ENCODE data around the gene SLC22A23.

The SLC22A23 gene

DNA sequence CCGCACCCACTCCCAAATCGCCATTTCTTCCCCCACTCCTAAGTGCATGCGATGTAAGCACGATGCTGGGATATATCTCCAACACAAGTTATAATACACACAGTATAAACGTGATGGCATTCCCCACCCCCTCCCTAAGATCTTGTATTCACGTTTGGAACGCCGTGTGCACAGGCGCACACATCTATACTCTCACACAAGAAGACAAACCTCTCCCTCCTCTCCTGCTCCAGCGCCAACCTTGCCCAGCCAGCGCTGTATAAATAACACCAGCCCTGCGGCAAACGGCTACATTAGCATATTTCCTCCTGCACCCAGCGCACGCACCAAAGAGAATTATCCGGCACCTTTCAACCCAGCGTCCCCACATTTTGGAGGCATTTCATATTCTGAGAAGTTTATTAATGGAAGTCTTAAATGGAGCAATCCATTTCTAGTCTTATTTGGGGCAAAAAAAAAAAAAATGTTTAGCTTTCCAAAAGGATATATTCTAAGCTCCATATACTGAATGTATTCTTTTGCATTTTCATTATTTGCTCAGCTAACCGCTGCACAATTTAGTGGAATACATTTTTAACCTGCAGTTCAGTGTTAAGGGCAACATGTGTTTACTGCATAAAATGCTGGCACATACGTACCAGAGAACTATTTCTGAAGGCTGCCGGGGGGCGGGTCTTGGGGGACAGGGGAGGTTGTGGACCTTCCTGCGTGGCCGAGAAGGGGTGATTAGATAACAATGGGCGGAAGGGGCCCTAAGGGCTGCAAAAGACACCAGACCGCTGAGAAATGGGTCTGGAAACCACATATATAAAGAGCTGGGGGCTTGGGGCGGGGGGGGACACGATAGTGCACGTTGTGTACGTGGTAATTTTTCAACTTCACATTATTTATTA, 1.1 kb upstream of the SLC22A23 start:
- no peak for TF ChIP-seq GATA2 (IDR thresholded peaks at IDR 0.05; ENCODE audit: low read depth, low read length)
- TF ChIP-seq GATA3 (IDR thresholded peaks at IDR 0.05; ENCODE audit: low read depth, low read length) = no peak

DNA sequence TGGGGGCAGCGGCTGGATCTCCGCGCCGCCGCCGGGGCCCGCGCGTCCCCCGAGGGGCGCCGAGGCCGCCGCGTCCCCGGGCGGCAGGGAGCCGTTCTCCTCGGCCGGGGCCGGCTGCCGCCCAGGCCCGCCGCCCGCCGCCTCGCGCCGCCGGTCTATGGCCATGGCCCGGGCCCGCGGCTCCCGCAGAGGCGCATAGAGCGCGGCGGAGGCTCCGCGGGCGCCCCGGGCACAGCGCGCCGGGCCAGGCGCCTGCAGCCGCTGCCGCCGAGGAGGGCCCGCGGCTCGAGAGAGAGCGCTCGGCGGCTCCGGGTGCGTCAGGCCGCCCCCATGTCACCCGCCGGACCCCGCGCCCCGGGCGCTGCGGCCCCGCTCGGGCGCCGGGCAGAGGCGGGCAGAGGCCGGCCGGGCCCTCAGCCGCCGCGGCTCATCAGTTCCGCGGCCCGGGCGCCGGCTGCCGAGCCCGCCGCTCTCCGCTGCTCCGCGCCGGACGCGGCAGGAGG, 404 bp downstream of the SLC22A23 start:
- TF ChIP-seq GATA3 (IDR thresholded peaks at IDR 0.05; ENCODE audit: low read depth, low read length) = no peak
- TF ChIP-seq GATA2 (IDR thresholded peaks at IDR 0.05; ENCODE audit: low read depth, low read length) = no peak

DNA sequence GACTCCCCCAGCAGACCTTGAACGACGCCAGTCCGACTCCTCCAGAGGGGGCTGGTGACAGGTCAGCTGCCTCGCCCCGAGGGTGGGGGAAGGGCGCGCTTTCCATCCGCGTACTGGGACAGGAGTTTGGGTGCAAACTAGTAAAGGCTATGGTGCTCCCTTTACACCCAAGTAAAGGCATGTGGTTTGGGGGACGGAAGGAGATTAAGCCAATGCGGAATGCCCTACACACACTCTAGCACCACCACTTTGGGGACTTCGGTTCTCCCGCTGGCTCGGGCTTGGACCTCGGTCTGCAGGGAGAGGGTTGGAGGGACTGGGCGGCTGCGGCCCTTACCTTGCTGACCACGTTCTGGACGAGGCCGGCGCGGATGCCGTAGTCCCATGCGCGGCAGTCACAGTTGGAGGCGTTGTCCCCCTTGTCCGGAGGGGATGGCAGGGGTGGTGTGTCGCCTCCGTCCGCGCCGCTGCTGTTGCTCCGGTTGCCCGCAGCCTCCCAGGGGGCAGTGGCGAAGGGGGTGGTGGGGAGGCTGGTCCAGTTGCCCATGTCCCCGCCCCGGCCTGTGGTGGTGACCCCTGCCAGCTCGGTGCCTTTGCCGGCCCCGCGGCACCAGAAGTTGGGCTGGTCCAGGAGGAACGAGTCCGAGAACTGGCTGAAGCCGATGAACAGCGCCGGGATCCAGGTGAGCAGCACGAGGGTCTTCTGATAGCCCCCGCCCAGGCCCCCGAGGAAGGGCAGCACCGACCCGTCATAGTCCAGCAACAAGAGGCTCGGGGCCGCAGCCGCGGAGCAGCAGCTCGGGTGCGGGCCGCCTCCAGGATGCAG, 1.1 kb downstream of the SLC22A23 start:
- TF ChIP-seq GATA2 (IDR thresholded peaks at IDR 0.05; ENCODE audit: low read depth, low read length) (no peak), GATA3 (IDR thresholded peaks at IDR 0.05; ENCODE audit: low read depth, low read length) (no peak)

DNA sequence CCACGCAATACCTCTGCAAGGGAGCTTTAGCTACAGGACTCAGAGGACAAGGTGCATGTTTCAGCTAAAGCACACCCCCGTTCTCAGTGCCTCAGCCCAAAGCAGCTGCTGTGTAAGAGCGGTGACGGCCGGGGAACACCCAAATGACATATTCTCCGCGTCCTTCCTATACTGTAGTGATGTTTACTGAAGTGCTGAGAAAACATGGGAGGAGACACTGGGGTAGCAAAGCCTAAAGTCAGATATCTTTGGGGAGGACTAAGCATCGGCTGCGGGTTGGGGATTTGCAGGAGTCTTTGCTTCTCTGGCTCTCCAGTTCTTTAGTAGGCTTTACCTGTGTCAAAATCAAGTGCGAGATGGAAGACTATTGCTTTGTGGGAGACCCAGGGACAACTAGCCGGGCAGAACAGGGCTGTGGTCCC, 1.7 kb downstream of the SLC22A23 start:
- TF ChIP-seq GATA2 (IDR thresholded peaks at IDR 0.05; ENCODE audit: low read depth, low read length) (no peak), GATA3 (IDR thresholded peaks at IDR 0.05; ENCODE audit: low read depth, low read length) (no peak)

DNA sequence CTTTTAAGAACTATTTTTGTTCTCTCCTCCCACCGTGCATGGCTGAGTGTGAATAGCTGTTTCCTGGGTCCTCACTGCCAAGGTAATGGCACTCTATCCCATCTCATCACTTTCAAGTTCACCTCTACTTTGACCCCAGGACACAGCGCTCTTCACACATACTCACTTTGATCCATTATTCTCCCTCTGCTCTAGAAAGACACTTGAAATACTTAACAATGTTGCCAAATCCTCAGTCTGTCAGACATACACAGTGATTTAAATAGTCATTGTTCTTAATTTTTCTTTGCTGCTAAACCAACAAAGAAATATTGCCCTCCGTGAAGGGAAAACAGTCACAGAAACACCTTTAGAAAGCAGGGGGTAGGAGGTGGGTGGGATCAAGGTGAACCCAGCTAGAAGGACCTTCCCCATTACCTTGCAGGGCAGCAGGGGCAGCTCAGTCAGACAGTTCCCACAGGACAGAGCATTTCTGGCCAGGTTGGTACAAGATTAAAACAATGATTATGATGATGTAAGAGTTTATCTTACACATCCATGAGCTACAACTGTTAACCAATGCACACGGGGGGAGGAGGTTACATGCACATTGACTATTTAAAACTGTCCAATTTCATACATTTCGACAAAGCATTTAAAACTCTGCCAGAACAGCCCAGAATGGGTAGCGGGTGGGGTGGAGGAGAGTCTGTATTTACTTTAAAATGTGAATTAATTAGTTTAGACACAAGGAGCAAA, 2.4 kb downstream of the SLC22A23 start:
- TF ChIP-seq GATA2 (IDR thresholded peaks at IDR 0.05; ENCODE audit: low read depth, low read length) = no peak
- TF ChIP-seq GATA3 (IDR thresholded peaks at IDR 0.05; ENCODE audit: low read depth, low read length) = no peak

DNA sequence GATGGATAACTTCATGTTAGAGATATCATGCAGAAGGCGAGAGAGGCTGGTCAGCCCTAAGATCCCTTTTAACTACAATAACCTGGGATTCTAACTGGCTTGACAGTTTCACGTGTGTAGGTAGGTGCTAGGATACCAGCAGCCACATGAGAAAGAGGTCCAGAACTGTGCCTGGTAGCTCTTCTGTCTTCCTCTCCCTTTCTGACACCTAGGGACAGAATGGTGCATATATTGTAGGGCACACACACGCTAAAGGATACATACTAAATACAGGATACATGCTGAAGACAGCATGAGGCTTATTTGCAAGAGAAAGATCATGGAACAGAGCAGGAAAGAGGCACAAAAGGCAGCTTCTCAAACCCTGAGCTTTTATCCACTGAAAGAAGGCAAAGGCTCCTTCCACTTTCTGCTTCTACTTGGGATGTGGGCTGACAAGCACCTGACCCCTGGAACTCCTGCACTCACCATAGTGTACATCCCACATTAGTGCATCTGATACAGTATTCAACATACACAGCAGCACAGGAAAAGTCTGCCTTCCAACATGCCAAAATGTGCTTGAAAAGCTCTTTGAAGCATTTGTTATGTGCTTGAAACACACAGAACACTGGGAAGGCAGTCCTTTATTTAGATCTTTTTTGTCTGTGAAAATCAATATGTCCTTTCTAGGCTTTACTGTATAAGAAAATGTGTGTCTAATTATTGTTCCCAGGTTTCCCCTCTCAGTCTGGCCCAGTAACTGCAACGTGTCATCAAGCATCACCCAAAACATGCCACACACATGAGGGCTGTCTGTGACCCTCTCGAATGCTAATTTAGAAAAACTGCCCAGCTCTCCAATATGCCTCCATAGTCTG, 3.2 kb downstream of the SLC22A23 start:
- TF ChIP-seq GATA3 (IDR thresholded peaks at IDR 0.05; ENCODE audit: low read depth, low read length) (no peak), GATA2 (IDR thresholded peaks at IDR 0.05; ENCODE audit: low read depth, low read length) (no peak)

DNA sequence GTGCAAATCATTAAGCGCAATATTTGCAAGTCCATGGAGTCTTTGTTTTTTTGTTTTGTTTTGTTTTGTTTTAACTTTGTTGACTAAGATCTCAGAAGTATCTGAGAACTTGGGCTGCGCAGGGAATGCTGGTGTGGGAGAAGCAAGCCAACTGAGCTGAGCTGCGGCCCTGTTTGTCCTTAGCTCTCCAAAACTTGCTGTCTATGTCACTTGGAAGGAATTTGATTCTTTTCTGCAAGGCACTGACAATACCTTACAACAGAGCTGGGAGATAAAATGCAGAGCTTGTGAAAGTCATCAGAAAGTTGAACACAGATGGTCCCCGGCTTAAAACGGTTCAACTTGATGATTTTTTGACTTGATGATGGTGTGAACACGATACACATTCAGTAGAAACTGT, 5.4 kb downstream of the SLC22A23 start:
- TF ChIP-seq GATA2 (IDR thresholded peaks at IDR 0.05; ENCODE audit: low read depth, low read length) = no peak
- TF ChIP-seq GATA3 (IDR thresholded peaks at IDR 0.05; ENCODE audit: low read depth, low read length) = no peak

DNA sequence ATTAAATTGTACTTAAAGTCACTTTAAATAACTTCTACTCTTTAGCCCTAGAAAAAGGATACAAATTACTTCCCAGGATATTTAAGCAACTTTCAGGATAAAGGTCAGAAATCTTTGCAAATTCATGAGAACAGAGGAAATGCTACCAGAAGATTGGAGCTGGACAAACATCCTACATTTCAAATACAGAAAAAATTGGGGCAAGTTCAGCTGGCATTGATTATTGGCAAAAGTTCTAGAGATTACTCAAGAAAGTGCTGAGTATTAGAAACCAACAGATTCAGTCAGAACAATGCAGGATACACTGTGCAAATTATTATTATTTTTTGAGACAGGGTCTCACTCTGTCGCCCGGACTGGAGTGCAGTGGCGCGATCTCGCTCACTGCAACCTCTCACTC, 6.0 kb downstream of the SLC22A23 start:
- TF ChIP-seq GATA3 (IDR thresholded peaks at IDR 0.05; ENCODE audit: low read depth, low read length) = no peak
- TF ChIP-seq GATA2 (IDR thresholded peaks at IDR 0.05; ENCODE audit: low read depth, low read length) = no peak

DNA sequence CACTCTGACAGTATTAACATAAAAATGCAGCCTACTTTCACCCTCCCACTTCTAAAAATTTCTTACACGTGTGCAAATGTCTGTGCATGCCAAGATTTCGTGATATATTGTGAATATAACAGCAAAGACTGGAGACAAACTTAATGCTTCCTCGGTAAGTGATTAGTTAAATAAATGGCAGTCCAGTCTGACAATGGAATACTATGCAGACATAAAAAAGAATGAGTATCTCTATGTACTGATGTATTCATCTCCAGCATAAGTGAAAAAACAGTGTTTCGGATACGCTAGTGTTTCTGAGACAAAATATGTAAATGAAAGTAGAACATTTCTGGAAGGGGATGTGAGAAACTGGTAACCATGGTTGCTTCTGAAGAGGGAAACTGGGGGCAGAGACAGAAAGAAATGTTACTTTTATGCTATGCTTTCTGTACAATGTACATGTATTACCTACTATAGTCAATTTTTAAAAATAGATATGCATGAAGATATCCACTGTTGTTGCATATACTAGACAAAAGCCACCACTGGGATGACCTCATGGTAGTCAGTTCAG, 7.0 kb downstream of the SLC22A23 start:
- TF ChIP-seq GATA3 (IDR thresholded peaks at IDR 0.05; ENCODE audit: low read depth, low read length) = no peak
- no peak for TF ChIP-seq GATA2 (IDR thresholded peaks at IDR 0.05; ENCODE audit: low read depth, low read length)

DNA sequence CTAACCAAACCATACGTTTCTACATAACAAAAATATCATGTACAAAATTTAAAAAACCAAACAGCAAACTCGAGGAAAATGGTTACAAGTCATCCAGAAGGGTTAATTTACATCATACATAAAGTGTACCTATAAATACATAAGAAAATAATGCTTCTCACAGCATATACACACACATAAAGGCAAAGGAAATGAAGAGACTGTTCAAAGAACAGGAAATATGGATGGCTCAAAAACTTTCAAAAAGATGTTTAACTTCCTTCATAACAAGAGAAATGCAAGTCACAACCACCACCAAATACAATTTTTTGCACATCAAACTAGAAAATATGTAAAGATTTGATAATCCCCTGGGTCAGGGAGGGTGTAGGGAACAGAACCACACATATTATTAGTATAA, 7.5 kb downstream of the SLC22A23 start:
- TF ChIP-seq GATA3 (IDR thresholded peaks at IDR 0.05; ENCODE audit: low read depth, low read length) (no peak), GATA2 (IDR thresholded peaks at IDR 0.05; ENCODE audit: low read depth, low read length) (no peak)

DNA sequence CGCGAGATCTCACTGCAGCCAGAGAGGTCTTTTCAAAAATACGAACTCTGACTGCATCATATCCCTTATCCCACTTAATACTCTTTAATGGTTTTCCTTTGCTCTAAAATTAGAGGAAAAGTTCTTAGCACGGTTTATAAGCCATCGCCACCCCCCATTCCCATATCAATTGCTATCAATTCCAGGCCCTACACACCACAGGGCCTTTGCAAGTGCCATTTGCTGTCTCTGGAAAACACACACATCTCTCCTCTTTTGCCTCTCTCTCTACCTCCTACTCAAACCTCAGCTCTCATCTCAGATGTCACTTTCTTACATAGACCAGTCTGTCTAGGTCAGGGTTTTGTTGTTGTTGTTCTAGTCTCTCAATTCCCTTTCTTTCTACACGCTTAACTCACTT, 9.8 kb downstream of the SLC22A23 start:
- TF ChIP-seq GATA2 (IDR thresholded peaks at IDR 0.05; ENCODE audit: low read depth, low read length) = no peak
- TF ChIP-seq GATA3 (IDR thresholded peaks at IDR 0.05; ENCODE audit: low read depth, low read length) = no peak

DNA sequence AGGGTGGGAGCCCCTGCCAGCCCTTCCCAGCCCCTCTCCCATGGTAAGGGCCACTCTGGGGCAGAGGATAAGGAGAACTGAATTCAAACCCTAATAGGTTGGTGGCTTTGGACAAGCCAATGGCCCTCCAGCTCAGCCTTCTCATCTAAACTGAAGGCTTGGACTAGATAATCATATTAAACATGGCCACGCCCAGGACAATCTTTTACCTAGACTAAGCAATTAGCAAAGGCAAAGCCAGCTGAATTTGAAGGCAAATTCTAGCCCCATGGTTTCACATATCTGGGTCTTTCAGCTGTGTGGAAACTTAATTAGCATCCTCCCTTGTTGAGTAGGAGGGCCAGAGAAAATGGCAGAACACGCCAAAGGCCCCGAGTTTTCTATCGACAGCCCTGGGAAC, 10.7 kb downstream of the SLC22A23 start:
- TF ChIP-seq GATA3 (IDR thresholded peaks at IDR 0.05; ENCODE audit: low read depth, low read length) = no peak
- no peak for TF ChIP-seq GATA2 (IDR thresholded peaks at IDR 0.05; ENCODE audit: low read depth, low read length)
